ENCODE data around the gene C9orf78.

Gene C9orf78

DNA sequence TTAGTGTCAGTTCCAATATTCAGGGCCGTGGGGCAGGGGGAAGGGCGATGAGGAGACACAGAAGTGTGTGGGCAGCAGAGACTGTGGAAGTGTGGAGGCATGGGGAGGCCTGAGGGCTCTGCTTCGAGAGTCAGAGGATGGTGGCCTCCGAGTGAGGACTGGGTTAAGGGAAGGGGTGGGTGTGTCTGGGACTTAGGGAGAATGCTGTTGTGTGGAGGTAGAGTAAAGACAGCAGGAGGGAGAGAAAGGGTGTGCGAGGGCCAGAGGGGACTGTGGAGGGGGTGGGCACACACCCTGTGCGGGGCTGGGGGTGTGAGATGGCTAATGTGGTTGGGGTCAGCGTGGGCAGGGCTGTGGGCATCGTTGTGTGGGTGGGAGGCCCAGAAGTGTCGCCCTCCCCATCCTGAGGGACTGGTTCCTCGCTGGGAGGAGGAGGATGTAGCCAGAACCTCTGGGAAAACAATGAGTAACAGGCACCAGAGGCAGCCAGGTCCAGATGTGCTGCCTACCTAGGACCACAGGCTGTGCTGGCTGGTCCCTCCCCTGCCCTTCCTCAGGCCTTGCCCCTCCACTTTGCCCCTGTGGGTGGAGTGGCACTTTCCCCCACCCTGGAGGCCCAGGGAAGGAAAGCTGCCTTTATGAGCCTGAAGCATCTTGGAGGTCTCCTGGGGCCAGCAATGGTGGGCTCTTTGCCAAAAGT lies 4.4 kb upstream of the C9orf78 start:
- DNase-seq: no peak

DNA sequence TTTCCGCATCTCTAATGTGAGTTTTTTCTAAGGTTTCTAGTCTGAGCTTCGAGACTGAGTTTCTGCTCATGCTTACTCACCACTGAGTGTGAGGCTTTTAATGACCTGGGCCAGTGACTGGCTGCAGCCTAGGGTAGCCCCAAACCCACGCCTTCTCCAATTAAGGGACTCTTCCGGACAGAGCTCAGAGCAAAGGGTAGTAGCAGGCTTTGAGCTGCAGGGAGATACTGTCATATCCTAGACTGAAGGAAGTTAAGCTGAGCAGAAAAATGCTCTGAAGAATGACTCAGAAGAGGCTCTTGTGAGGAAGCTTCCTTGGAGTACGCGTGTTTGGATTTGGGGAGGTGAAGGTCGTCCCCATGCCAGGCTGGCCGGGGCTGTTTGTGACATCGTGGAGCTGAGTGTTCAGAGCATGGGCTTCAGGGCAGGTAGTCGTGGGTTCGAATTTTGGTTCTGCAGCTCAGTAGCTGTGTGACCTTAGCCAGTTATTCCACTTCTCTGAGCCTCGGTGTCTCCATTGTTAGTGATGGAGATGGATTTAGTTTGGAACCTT lies 3.7 kb upstream of the C9orf78 start:
- no peak for DNase-seq

DNA sequence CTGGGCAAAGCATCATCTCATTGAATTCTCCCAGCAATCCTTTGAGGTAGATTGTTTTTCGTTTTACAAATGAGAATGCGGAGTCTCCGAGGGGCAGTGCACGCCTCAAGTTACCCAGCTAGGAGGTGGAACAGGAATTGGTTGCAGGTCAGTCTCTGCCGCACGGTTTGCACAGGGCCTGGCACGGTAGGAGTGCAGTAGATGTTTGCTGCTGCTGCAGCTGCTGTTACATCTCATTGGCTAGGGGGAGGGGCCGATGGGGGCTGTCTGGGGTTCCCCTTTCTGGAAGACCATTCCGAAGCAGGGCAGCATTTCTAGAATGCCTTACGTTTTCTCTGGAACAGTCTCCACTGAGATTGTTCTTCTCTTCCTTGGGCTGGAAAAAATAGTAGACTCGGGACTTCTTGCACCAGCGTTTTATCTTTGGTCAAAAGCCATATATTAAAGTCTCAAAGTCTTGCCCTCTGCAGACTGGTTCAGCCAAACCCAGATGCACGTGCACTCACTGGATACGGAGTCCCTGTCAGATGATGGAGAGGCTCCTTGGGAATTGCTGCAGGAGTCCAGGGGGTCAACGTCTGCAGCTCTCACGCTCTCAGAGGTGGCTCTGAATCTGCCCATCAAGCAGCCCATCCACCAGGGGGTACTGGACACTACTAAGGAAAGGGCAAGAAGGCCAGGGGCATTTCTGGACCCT lies 1.4 kb upstream of the C9orf78 start:
- DNase-seq: no peak

DNA sequence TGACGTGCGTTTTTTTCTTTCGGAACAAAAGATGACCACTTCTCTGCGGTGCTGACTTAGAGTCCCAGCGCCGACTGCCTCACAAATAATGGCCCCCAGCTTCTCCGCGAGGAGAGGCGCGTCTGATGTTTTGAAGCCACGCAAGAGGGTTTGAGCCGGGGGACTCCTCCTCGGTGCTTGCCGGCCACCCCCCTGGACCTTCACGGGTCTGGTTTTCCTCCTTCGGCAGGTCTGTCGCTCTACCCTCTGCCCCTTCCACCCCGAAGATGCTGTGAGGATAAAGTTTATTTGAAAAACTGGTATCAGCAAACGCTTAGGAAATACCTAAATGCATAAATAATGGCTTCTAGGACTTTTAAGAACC lies 767 bp upstream of the C9orf78 start:
- no peak for DNase-seq

DNA sequence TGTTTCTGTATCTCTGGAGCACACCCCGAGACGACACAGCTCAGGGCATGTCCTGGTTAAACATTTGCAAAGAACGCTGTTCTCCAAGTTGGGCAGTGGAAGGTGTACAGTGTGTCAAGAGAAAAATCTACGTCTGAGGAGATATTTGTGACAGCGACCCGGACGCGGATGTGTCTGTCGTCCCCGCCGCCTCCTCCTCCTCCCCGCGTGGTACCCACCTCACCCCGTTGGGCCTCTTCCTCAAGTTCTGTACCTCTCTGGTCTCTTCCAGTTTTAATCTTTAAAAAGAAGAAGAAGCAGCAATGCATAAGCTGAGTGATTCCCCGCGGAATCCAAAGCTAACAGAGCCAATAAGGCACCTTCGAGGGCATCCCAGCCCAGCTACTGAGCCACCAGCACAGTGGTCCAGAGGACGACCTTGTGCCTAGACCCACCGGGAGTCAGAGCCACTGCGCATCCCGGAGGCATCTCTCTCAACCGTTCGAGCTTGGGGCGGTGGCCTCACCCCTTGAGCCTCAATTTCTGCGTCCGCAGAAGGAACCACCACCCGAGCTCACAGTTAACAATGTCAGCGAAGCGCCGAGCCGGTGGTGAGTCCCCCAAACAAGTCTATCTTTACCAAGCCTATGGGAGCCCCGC lies 467 bp downstream of the C9orf78 start:
- no peak for DNase-seq

DNA sequence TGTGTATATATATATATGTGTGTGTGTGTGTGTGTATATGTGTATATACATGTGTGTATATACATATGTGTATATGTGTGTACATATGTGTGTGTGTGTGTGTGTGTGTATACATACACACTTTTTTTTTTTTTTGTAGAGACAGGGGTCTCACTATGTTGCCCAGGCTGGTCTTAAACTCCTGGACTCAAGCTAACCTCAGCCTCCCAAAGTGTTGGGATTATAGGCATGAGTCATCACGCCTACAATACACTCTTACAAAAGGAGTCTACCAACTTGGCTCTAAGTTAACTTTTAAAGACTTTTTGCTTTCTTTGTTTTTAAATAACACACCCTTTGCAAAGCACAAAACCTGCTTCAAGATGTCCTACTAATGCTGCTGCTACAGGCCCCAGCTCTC lies 2.1 kb downstream of the C9orf78 start:
- no peak for DNase-seq

DNA sequence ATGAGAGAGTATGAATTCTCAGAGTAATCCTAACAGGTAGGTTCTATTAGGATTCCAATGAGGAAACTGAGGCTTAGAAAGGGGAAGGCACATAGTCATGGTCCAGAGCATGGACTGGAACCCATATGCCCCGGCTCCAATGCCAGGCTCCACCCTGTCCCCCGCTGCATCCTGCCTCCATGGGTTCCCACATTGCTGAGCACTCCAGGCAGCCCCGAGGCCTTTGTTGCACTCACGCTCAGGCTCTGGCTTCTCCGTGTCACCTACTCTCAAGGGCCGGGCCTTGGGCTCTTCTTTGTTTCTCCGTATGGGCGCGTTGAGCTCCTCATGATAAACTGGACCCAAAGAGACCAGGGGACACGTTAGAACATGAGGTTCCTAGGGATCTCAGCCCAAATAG lies 6.1 kb downstream of the C9orf78 start:
- DNase-seq: no peak

DNA sequence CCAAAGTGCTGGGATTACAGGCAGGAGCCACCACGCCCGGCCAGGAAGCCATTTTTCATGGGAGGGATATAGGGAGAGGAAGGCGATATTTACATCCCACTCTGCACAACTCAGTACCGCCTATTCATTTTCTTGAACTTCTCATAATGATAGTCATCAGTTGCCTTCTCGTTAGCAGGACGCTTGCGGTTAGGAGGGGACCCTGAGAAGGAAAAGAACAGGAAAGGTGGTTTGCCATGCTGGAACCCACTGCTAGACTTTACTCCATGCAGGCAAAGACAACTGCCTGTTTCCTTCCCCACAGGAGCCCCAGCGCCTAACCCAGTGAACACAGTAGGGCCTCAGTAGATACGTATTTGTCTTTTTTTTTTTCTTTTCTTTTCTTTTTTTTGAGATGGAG lies 7.0 kb downstream of the C9orf78 start:
- DNase-seq: no peak

DNA sequence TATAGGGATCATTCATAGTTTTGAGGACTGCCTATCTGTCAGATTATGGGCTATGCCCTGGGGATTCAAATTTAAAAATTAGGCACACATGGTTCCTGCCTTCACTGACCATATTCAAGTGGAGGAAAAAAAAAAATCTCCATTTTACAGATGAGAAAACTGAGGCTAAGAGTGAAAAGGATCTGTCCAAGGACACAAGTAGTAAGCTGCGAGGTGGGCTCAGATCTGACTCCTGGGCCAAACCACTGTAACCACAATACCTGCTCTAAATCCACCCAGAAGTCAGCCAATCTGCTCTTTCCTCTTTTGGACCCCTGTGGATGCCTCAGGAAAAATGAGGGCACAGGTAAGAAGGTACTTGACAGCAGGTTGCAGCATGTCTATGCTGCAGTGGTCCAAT lies 8.3 kb downstream of the C9orf78 start:
- no peak for DNase-seq

DNA sequence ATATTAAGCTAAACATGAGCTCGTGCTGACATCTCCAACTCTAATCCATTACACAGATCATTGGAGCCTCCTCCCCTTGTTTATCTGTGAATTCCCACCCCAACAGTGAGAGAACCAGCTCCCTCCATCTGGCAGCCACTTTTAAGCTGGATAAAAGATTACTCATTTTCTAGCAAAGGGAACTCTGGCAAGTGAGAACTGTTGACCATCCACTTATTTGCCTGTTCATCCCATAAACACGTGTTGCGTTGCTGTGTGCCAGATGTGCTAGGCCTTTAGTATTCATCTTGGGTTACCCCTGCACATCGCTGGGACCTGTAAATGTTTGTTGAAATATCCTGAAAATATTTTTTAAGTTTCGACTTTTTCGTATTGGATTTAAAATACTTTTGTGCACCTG lies 8.7 kb downstream of the C9orf78 start:
- DNase-seq: no peak

DNA sequence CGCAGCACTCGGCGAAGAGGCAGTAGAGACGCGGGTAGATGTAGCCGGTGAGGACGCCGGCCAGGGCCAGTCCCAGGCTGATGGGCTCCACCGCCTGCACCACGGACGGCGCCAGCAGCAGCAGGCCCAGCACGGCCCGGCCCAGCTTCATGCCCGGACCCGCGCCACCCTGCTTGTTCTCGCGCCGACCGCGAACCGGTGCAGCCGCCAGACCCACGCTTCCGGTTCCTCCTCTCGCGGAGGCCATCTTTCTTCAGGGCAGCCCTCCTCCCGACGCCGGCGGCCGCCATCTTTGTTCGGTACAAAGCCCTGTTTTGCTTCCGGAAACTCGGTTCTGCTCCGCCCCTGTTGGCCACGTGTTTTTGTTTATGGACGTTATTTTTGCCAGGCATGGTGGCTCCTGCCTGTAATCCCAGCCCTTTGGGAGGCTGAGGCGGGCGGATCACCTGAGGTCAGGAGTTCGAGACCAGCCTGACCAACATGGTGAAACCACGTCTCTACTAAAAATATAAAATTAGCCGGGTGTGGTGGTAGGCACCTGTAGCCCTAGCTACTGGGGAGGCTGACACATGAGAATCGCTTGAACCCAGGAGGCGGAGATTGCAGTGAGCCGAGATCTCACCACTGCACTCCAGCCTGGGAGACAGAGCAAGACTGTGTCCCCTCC lies 11.0 kb downstream of the C9orf78 start, which contains the start of gene TOR1A:
TSS of gene TOR1A (minus strand) at position 202 of the 667 bp plus-strand sequence. CDS start at position 151, 51 bp downstream.
- peak; percentile 92 for DNase-seq

DNA sequence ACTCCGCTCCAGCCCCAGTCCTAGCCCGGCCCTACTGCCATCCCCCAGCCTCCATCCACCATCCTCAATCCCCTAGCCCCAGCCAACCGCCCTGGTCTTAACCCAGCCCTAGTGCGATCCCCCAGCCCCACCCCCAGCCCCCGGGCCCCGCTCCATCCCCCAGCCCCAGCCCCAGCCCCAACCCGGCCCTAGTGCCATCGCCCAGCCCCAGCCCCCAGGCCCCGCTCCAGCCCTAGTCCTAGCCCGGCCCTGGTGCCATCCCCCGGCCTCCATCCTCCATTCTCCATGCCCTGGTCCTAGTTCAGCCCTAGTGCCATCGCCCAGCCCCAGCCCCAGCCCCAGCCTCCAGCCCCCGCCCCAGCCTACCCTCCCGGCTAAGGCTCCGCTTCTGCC lies 11.5 kb downstream of the C9orf78 start:
- no peak for DNase-seq

DNA sequence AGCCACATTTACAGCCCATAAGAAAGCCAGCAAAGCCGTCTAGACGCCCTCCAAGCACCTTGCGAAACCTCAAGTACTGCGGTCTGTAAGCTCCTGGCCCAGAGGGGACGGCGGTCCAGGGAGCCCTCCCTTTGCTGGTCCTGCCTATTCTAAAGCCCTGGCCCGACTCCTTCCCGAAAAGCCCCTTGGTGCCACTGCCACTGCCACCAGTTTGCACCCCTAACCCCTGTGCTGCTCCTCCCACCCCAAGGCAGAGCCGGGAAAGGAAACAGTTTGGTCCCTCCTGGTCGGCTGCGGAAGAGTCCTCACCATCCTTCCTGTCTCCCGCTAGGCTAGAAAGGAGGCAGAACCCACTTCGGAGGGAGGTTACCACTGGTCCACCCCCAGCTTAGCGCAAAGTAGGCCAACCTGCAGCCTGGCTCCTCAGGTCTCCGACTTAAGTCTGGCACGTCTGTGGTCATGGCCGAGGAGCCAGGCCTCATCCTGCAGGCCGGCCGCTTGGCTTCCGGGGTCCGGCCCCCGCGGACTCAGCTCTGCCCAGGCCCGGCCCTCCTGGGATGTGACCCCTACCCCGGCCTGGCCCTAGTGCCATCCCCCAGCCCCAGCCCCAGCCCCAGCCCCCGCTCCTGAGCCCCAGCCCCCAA lies 12.1 kb downstream of the C9orf78 start:
- no peak for DNase-seq

DNA sequence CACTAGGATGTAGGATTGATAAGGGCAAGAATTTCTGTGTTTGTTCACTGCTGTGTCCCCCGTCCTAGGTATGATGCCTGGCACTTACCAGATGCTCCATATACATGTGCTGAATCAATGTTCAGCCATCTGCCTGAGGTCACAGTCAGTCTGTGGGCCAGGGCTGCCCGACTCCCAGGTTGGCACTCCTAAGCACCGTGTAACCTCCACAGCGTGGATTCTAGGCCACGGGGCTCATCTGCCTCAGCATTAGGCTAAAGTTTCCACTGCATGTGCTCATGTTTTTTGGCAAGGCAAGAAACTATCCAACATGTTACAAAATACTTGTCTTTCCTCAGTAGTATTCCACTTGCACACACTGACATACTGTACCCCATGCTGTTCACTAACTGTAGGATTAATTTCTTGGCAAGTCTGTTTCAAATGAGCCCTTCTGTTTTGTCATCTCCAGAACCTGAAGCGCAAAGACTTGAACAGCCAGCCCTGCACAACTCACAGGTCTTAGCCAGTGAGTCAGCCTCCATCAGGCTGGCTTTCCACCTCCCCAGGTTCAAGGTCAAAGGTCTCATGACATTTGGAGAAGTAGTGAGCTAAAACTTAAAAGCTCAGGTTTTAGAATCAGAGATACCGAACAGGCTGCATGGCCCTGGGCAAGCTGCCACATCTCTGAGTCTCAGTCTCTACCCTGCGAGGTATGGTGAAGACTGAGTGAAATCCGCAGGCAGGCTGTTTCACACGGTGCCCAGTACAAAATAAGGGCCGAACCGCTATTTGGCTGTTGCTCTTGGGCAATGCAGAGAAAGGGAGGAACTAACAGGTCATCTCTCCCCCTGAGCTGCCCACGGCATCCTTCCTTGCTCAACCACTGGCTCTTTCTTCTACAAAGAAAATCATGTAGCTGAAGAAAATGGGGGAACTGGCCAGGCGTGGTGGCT lies 18.3 kb downstream of the C9orf78 start:
- DNase-seq: no peak

DNA sequence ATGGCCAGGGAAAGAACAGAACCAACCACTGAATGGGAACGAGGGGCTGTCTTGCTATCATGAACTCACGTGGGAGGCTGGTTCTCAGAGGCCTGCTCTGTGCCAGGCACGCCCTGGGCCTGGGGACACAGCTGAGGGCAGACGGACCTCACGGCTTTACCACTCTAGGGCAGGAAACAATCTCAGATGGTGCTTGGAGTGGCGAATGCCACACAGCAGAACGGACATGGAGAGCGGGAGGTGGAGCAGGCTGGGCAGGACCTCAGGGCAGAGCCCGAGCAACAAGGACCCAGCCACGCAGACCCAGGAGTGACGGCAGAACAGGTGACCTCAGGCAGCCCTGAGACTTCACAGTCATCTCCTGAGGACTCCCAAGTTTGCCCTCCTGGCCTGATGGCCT lies 19.8 kb downstream of the C9orf78 start:
- no peak for DNase-seq

DNA sequence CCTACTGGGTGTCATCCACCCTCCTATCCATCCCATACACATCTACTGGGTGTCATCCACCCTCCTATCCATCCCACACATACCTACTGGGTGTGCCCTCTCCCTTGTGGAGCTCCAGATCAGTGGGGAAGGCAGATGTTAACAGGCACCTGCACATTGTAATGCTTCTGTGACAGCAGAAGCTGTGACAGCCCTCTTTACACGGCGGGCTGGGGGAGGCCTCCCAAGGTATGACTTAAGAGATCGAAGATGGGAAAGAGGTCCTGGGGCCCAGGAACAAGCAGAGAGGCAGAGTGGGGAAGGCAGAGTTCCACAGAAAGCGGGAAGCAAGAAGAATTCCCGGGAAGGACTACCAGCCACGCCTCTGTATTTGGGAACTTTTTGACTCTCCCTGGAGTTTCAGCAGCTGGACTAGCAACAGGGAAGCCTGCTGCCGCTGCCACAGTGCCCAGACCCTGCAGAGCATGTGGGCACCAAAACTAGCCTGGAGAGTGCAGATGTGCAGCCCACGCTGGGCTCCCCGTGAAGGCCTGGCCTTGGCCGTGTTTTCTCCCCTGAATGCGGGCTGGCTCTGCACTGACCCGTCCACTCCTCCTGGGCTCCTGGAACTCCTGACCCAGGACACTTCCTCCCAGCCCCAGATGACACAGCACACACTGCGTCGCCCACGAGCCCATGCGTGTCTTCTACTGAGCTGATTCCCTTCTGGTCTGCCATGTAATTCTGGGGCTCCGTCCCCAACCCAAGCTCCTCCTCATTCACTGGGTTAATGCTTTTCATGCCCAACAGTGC lies 20.4 kb downstream of the C9orf78 start:
- DNase-seq: no peak

DNA sequence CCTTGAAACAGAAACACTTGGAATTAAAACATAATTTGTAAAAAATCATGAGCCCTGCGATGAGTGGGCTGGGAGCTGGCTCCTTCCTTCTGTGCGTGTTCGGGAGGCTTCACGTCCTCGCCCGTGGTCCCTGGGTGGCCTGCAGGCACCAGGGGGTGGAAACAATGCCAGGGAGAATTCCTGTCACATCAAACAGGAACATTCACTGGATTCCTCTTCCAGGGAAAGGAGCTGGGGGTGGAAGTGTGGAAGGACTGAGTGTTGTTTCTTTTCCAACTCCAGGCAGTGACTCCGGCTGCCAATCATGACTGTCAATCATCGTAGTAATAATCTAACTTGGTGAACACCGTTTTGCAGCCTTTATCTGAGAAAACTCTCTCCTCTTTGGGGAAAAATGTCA lies 21.4 kb downstream of the C9orf78 start:
- DNase-seq: no peak

DNA sequence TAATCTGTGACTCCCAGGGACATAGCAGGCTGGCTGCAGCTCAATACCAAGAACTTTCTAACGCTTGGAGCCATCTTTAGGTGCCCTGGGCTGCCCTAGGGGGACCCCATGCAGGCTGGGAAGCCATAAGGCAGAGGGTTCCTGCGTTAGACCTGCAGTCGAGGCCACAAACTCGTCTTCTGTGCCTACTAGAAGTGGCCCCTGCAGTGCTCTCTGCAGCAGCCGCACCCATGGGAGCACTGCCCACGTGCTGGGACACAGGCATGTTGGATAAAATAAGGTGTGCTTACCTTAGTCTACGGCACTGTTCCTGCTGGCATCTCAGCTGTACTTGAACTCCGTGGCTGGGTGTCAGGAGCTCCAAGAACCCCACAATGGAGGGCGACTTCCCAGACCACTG lies 22.7 kb downstream of the C9orf78 start:
- DNase-seq: no peak

DNA sequence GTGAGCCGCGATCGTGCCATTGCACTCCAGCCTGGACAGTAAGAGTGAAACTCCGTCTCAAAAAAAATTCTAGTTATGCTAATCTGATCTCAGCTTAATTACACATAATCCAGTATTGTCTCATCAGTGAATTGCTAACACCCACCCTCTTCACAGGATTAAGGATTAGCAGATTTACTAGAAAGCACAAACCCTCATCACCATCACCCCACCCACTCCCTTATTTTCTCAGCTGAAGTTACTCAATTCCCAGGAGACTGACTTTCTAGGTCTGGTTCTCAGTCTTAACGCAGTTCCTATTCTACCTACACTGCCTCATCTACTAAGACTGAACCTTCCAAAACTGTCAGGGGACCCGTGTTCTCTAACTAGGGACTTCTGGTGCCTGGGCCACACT lies 23.1 kb downstream of the C9orf78 start:
- DNase-seq: no peak

DNA sequence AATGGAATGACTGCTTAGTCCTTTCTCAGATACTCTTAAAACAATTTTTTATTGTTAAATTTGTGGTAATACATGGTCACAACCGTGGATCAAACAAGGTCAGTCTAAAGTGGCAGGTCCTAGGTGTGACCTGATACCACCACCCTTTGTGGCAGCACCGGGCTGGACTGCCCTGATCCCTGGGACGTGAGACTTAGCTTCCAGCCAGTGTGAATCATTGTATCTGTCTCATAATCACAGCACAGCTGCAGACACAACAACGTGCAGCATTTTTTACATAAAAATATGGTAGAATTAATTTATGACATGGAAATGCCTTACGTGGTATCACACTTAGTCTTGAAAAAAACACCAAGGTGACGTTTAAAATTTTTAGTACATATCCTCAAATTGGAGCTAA lies 24.3 kb downstream of the C9orf78 start:
- no peak for DNase-seq

DNA sequence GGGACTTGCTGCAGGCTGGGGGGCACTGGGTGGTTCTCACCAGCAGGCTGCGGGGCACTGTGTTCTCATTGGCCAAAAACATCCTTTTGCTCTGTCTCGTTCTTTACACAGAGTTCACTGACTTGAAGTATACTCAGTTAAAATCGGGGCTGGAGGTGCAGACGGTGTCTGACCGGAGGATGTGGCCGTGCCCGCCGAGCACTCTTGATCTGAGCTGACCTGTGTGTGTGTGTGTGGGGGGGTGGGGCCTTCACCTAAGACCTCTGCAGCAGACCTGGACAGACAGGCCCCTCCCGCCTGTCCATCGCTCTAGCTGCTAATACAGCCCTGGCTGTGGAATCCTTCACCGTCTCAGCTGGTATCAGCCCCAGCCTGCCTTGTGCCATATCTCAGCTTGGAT lies 25.0 kb downstream of the C9orf78 start:
- DNase-seq: no peak
